Body of pancreas (tissue), 4 donors: ENCODE results near the gene PSMG4.

Experiments used
- CTCF ChIP-seq, 7 experiments: fragments of 450-650 bp in 4 of 7; fragments of 200-600 bp in 3 of 7; sonication (generic) in 3 of 7; IDR thresholded peaks; one replicate each; pipeline ENCODE4 v1.5.1; 2016 to 2019; ENCODE audit warnings: antibody characterized with exemption in 7 of 7
- POLR2A ChIP-seq, 3 donors: fragments of 450-650 bp; IDR thresholded peaks; one replicate each; pipeline ENCODE4 v1.6.1; 2016; ENCODE audit warnings: antibody characterized with exemption in 3 of 3, mild to moderate bottlenecking in 2 of 3

- TF ChIP-seq CTCF (IDR thresholded peaks at IDR 0.05) (no peak), POLR2A (IDR thresholded peaks at IDR 0.05) (no peak)
Measured at GRCh38 chr6:3229566-3230178, 29.1 kb upstream of the PSMG4 start.
